K562 (cell line): ENCODE data around the gene MIXL1. TPM values are rescaled to one million over a fixed set of nuclear protein-coding genes. Genes with fewer than 3 reads are reported as not detected.

Experiments
- BDP1 ChIP-seq: IDR thresholded peaks from 3 replicates; pipeline ENCODE4 v1.6.1; 2011; ENCODE audit not compliant: insufficient read length, insufficient read depth
- CC2D1A ChIP-seq: fragments of 450-650 bp; IDR thresholded peaks from 2 replicates; pipeline ENCODE4 v1.6.1; 2017; ENCODE audit warnings: mild to moderate bottlenecking
- DNMT1 ChIP-seq: fragments of 450-650 bp; IDR thresholded peaks from 2 replicates; pipeline ENCODE4 v1.6.1; 2016; ENCODE audit warnings: antibody characterized with exemption, mild to moderate bottlenecking
- EHMT2 ChIP-seq: fragments of 450-650 bp; IDR thresholded peaks from 2 replicates; pipeline ENCODE4 v1.6.1; 2018; ENCODE audit warnings: antibody characterized with exemption
- KAT7 ChIP-seq: sonication (generic); formaldehyde crosslinking; IDR thresholded peaks from 2 replicates; pipeline ENCODE4 v1.8.0; 2022; ENCODE audit warnings: missing genetic modification reagents, mild to moderate bottlenecking, borderline replicate concordance
- KDM2B ChIP-seq: fragments of 250-450 bp; sonication (Bioruptor Pico); IDR thresholded peaks from 2 replicates; pipeline ENCODE4 v1.8.0; 2021; ENCODE audit warnings: mild to moderate bottlenecking, moderate library complexity
- KLF16 ChIP-seq: IDR thresholded peaks from 2 replicates; pipeline ENCODE4 v1.6.1; 2016; ENCODE audit warnings: antibody characterized with exemption
- NBN ChIP-seq: fragments of 450-650 bp; IDR thresholded peaks from 2 replicates; pipeline ENCODE4 v1.6.1; 2016; ENCODE audit warnings: low read depth, mild to moderate bottlenecking
- NR2C2 ChIP-seq, 2 experiments: fragments of 200-800 bp in 1 of 2; sonication (Bioruptor generic) in 1 of 2; sonication (generic) in 1 of 2; formaldehyde crosslinking in 1 of 2; IDR thresholded peaks; 2 replicates each; pipeline versions ENCODE4 v1.6.1 to v1.8.0; 2016 to 2022; ENCODE audit warnings: mild to moderate bottlenecking in 1 of 2, missing compliant biosample characterization in 1 of 2, missing genetic modification characterization in 1 of 2, missing genetic modification reagents in 1 of 2
- RBM15 ChIP-seq: fragments of 200-400 bp; formaldehyde crosslinking; IDR thresholded peaks from 2 replicates; pipeline ENCODE4 v1.6.1; 2018; ENCODE audit warnings: mild to moderate bottlenecking, low read length, moderate library complexity; ENCODE audit not compliant: insufficient read depth
- RBM17 ChIP-seq: fragments of 200-400 bp; formaldehyde crosslinking; IDR thresholded peaks from 2 replicates; pipeline ENCODE4 v1.6.1; 2017; ENCODE audit warnings: low read depth, mild to moderate bottlenecking, low read length, borderline replicate concordance
- TOE1 ChIP-seq, 2 experiments: fragments of 450-650 bp in 1 of 2; sonication (generic) in 1 of 2; formaldehyde crosslinking in 1 of 2; IDR thresholded peaks; 2 replicates each; pipeline versions ENCODE4 v1.7.1 to v1.8.0; 2016 to 2022; ENCODE audit warnings: borderline replicate concordance in 2 of 2, mild to moderate bottlenecking in 2 of 2, antibody characterized with exemption in 1 of 2, inconsistent platforms in 1 of 2, low read depth in 1 of 2, missing genetic modification reagents in 1 of 2, moderate library complexity in 1 of 2
- ZFP36 ChIP-seq: fragments of 150-350 bp; IDR thresholded peaks from 2 replicates; pipeline ENCODE4 v1.6.1; 2018; ENCODE audit warnings: low read length, low read depth; ENCODE audit not compliant: partially characterized antibody
- ZNF121 ChIP-seq: sonication (generic); formaldehyde crosslinking; conservative IDR thresholded peaks from 2 replicates; pipeline ENCODE4 v1.8.0; 2022; ENCODE audit warnings: missing genetic modification reagents
- ZNF766 ChIP-seq: fragments of 200-800 bp; sonication (Bioruptor generic); conservative IDR thresholded peaks from 2 replicates; pipeline ENCODE4 v1.6.1; 2016; ENCODE audit warnings: missing genetic modification characterization, missing compliant biosample characterization
- polyA plus RNA-seq, 8 experiments: library from polyadenylated mRNA; depleted of rRNA in 4 of 8; stranded (reverse) in 5 of 8; unstranded in 3 of 8; fragments of >200 nt; fragmentation: Nextera tagmentation in 2 of 8; fragmentation: Illumina TruSeq in 1 of 8; extraction: Ambion mirVana in 2 of 8; extraction: Trizol in 1 of 8; gene quantifications; 2 replicates each; pipeline versions ENCODE4 v1.2.1 to v1.2.3, GENCODE V29; 2011 to 2014; ENCODE audit warnings: inconsistent platforms in 1 of 8, missing spikeins in 1 of 8
- total RNA-seq, 7 experiments: library from RNA; depleted of rRNA in 6 of 7; stranded (reverse); fragments of >200 nt in 6 of 7; fragmentation: Illumina TruSeq in 2 of 7; extraction: Trizol in 2 of 7; gene quantifications; 2 replicates each; pipeline versions ENCODE4 v1.2.1 to v1.2.3, GENCODE V29; 2011 to 2021; ENCODE audit warnings: low replicate concordance in 1 of 7
- TF ChIP-seq, protein P1 (sequence below), 3 experiments: fragments of 200-800 bp in 1 of 3; fragments of 250-450 bp in 1 of 3; fragments of 450-650 bp in 1 of 3; sonication (Bioruptor Pico) in 1 of 3; sonication (Bioruptor generic) in 1 of 3; formaldehyde crosslinking in 1 of 3; IDR thresholded peaks; 2 replicates each; pipeline versions ENCODE4 v1.6.1 to v1.8.0; 2016 to 2022; ENCODE audit warnings: mild to moderate bottlenecking in 2 of 3, missing genetic modification characterization in 2 of 3, missing compliant biosample characterization in 1 of 3, moderate library complexity in 1 of 3
- TF ChIP-seq, protein P2 (sequence below): fragments of 450-650 bp; formaldehyde crosslinking; IDR thresholded peaks from 2 replicates; pipeline ENCODE4 v1.4.0; 2022; ENCODE audit warnings: mild to moderate bottlenecking, moderate library complexity
- TF ChIP-seq, protein P3 (sequence below), 3 experiments: fragments of 200-800 bp in 1 of 3; sonication (Bioruptor generic) in 1 of 3; sonication (generic) in 1 of 3; formaldehyde crosslinking in 1 of 3; IDR thresholded peaks; 2 replicates each; pipeline versions ENCODE4 v1.6.1 to v1.8.0; 2016 to 2022; ENCODE audit warnings: mild to moderate bottlenecking in 2 of 3, missing compliant biosample characterization in 2 of 3, missing genetic modification characterization in 2 of 3, missing genetic modification reagents in 1 of 3

Gene MIXL1
- total and polyA plus RNA-seq, 9 of the 15 experiments (the other 6 are each of a cell fraction or from before 2014, with no cell fraction given), result not detected

DNA sequence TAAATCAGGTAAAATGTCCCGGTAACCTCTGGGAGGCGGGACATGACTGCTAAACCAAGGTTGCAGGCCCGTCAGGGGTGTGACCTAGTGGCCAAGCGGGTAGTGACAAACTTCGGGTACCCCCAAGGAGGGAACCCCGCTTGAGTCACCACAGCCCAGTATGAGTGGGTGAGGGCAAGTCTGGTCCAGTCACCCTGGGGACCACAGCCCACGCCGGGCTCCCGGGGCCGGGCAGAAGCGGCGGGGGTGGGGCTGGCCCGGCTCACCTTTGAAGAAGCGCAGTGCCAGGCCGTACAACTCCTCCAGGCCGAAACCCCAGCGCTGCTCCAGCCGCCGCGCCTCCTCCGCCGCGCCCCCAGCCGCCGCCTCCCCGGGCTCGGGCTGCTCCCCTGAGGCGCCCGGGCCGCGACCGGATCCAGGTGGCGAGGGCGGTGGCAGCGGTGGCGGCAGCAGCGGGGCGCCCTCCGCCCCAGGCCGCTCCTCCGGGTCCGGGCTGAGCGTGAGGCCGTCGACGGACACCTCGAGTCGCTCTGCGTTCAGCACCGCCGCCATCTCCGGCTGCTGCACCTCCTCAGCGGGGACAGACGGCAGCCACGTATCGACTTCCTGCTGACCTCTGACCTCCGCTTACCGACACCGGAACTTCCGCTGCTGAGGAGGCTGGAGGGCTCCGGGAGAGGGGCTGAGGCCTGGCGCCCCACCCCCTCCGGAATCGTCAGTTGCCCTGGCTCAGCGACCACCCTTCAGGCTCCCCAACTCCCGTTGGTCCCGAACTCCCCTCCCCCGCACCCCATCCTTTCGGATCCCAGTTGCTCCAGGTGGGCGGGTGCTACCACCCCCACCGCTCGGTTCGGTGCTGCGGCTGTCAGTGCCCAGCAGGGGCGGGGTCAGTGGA is 37.1 kb upstream of the MIXL1 start, which contains the start of gene ACBD3 (continued):
- TF ChIP-seq BDP1, result no peak
- peak; percentile 46; the same call in 1 of the 2 replicates for TF ChIP-seq NBN
- no peak for TF ChIP-seq DNMT1
- no peak for TF ChIP-seq ZFP36
- 0 out of 2 replicates have a peak, but pooled peaks have one; percentile 21 for TF ChIP-seq KAT7 (CRISPR knock-in tag)
- TF ChIP-seq, protein P1, sequence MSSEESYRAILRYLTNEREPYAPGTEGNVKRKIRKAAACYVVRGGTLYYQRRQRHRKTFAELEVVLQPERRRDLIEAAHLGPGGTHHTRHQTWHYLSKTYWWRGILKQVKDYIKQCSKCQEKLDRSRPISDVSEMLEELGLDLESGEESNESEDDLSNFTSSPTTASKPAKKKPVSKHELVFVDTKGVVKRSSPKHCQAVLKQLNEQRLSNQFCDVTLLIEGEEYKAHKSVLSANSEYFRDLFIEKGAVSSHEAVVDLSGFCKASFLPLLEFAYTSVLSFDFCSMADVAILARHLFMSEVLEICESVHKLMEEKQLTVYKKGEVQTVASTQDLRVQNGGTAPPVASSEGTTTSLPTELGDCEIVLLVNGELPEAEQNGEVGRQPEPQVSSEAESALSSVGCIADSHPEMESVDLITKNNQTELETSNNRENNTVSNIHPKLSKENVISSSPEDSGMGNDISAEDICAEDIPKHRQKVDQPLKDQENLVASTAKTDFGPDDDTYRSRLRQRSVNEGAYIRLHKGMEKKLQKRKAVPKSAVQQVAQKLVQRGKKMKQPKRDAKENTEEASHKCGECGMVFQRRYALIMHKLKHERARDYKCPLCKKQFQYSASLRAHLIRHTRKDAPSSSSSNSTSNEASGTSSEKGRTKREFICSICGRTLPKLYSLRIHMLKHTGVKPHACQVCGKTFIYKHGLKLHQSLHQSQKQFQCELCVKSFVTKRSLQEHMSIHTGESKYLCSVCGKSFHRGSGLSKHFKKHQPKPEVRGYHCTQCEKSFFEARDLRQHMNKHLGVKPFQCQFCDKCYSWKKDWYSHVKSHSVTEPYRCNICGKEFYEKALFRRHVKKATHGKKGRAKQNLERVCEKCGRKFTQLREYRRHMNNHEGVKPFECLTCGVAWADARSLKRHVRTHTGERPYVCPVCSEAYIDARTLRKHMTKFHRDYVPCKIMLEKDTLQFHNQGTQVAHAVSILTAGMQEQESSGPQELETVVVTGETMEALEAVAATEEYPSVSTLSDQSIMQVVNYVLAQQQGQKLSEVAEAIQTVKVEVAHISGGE (CRISPR knock-in tag; IDR thresholded peaks at IDR 0.05), result peak in 2 of 3 experiments; percentile 60 to 84; a peak in 3 of 6 replicates
- TF ChIP-seq KDM2B (CRISPR knock-in tag), result no peak
- TF ChIP-seq EHMT2, result peak; percentile 30; the same call in 1 of the 2 replicates
- TF ChIP-seq, protein P2, sequence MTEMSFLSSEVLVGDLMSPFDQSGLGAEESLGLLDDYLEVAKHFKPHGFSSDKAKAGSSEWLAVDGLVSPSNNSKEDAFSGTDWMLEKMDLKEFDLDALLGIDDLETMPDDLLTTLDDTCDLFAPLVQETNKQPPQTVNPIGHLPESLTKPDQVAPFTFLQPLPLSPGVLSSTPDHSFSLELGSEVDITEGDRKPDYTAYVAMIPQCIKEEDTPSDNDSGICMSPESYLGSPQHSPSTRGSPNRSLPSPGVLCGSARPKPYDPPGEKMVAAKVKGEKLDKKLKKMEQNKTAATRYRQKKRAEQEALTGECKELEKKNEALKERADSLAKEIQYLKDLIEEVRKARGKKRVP (CRISPR knock-in tag), result 0 out of 2 replicates have a peak, but pooled peaks have one; percentile 14
- TF ChIP-seq RBM17, result no peak
- no peak for TF ChIP-seq KLF16
- TF ChIP-seq ZNF766 (CRISPR knock-in tag), result no peak
- TF ChIP-seq, protein P3, sequence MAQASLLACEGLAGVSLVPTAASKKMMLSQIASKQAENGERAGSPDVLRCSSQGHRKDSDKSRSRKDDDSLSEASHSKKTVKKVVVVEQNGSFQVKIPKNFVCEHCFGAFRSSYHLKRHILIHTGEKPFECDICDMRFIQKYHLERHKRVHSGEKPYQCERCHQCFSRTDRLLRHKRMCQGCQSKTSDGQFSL (CRISPR knock-in tag; IDR thresholded peaks at IDR 0.05), result peak; percentile 69
- TF ChIP-seq, protein P3 (tag; IDR thresholded peaks at IDR 0.05), result no peak
- TF ChIP-seq ZNF121 (CRISPR knock-in tag), result no peak
- TF ChIP-seq RBM15, result no peak
- peak; percentile 99 for TF ChIP-seq NR2C2 (CRISPR knock-in tag; IDR thresholded peaks at IDR 0.05)
- TF ChIP-seq NR2C2 (tag; IDR thresholded peaks at IDR 0.05), result peak; percentile 99
- TF ChIP-seq CC2D1A, result no peak
- peak; percentile 55; the same call in 1 of the 2 replicates for TF ChIP-seq TOE1 (IDR thresholded peaks at IDR 0.05; ENCODE audit: borderline replicate concordance)
- TF ChIP-seq TOE1 (CRISPR knock-in tag; IDR thresholded peaks at IDR 0.05; ENCODE audit: borderline replicate concordance, low read depth), result 0 out of 2 replicates have a peak, but pooled peaks have one; percentile 32
